Measurements from ENCODE around the gene CIDEC. TPM values are rescaled to one million over a fixed set of nuclear protein-coding genes. Genes with fewer than 3 reads are reported as not detected.
"Not testable (repeated sequence)": the region's sequence is repeated elsewhere in the genome, so short reads cannot be mapped to it uniquely, and the experiment has no call there.

CIDEC gene
- total and polyA plus RNA-seq, 2 of the 13 experiments (the other 11 are each of a cell fraction or from before 2014, with no cell fraction given): 2.5 to 10.4 TPM

GRCh38 chr3:9848860-9849259 lies 31.2 kb downstream of the CIDEC start:
- ChIA-PET POLR2A (interaction anchor here (1.1 kb wide), 1 partner anchor 98 kb away, joined by 3 read pairs; no protein-coding TSS in a partner anchor), CTCF (ENCODE audit: low intra/inter-chr PET ratio, low total read pairs) (interaction anchor here (1.4 kb wide), 1 partner anchor 66 kb away, joined by 5 read pairs; no protein-coding TSS in a partner anchor)
- WGBS (ENCODE audit: low lambda C conversion rate): 11% methylated on average over 4 of the region's 4 CpGs
- BruUV-seq (replicated peaks); H3K9ac ChIP-seq (ENCODE audit: insufficient read depth, low read depth, low read length); H3K36me3 ChIP-seq (replicated peaks in 1 of 2; ENCODE audit: control insufficient read depth in 1 of 2, insufficient read depth in 2 of 2, low read length in 2 of 2); H3K79me2 ChIP-seq (ENCODE audit: insufficient read depth, low read length); H3K27ac ChIP-seq (ENCODE audit: extremely low read length, insufficient read depth, low read length); H4K20me1 ChIP-seq (ENCODE audit: insufficient read depth, low read length); H3K9me3 ChIP-seq (ENCODE audit: low read length); H2AFZ ChIP-seq (ENCODE audit: low read length); intact Hi-C loops (cut with micrococcal nuclease; ENCODE audit: unreplicated experiment); DNase-seq (ENCODE audit: low spot score); ATAC-seq; in situ Hi-C loops (cut with HindIII; ENCODE audit: extremely low pct_ligation_motif_present, low pct_unique_long_range_greater_than_20kb): not testable (repeated sequence)
- TF ChIP-seq HOXA5 (CRISPR knock-in tag; IDR thresholded peaks at IDR 0.05): 0 out of 2 replicates have a peak, but pooled peaks have one; percentile 2
- TF ChIP-seq CTCF (CRISPR knock-in tag; IDR thresholded peaks at IDR 0.05): peak; percentile 64
- peak; percentile 31 for TF ChIP-seq SMC3 (IDR thresholded peaks at IDR 0.05; ENCODE audit: low read length)
- peak; percentile 61 for TF ChIP-seq STAG1 (CRISPR knock-in tag; IDR thresholded peaks at IDR 0.05)
- Histone ChIP-seq H3K4me1 (ENCODE audit: insufficient read depth, low read length) (peaks cover 15% of the 10 kb centered on the region), H3K4me3 (replicated peaks in 1 of 3; ENCODE audit: insufficient read depth in 1 of 3, low read depth in 2 of 3, low read length in 3 of 3) (peak overlapping the region in 1 of 3 experiments; percentile 10; a peak in 1 of 6 replicates), H3K27me3 (ENCODE audit: control insufficient read depth in 1 of 2, insufficient read depth in 2 of 2, low read length in 2 of 2) (peaks cover 0 to 13% of the 10 kb centered on the region in 2 experiments; a peak in 1 of 5 replicates), H3K4me2 (ENCODE audit: low read depth, low read length) (peak overlapping the region; percentile 62)
- FAIRE-seq: peak; percentile 23

- intact Hi-C loops (cut with micrococcal nuclease; ENCODE audit: unreplicated experiment): not testable (repeated sequence)
These were observed 32.2 kb downstream of the CIDEC start for GRCh38 chr3:9847870-9848269.

More at GRCh38 chr3:9847870-9848269, 32.2 kb downstream of the CIDEC start:
- H3K9ac ChIP-seq (ENCODE audit: insufficient read depth, low read depth, low read length); BruUV-seq (replicated peaks); H3K27ac ChIP-seq (ENCODE audit: extremely low read length, insufficient read depth, low read length); H3K79me2 ChIP-seq (ENCODE audit: insufficient read depth, low read length); H2AFZ ChIP-seq (ENCODE audit: low read length); H4K20me1 ChIP-seq (ENCODE audit: insufficient read depth, low read length); H3K4me3 ChIP-seq (replicated peaks in 1 of 3; ENCODE audit: insufficient read depth in 1 of 3, low read depth in 2 of 3, low read length in 3 of 3); ATAC-seq; H3K9me3 ChIP-seq (ENCODE audit: low read length); in situ Hi-C loops (cut with HindIII; ENCODE audit: extremely low pct_ligation_motif_present, low pct_unique_long_range_greater_than_20kb); H3K36me3 ChIP-seq (replicated peaks in 1 of 2; ENCODE audit: control insufficient read depth in 1 of 2, insufficient read depth in 2 of 2, low read length in 2 of 2); FAIRE-seq; DNase-seq (ENCODE audit: low spot score); POLR2A ChIA-PET: not testable (repeated sequence)
- peaks cover 0 to 13% of the 10 kb centered on the region in 2 experiments; a peak in 1 of 5 replicates for H3K27me3 ChIP-seq (ENCODE audit: control insufficient read depth in 1 of 2, insufficient read depth in 2 of 2, low read length in 2 of 2)
- peak overlapping the region; percentile 27; the same call in 1 of the 2 replicates for H3K4me2 ChIP-seq (ENCODE audit: low read depth, low read length)
- H3K4me1 ChIP-seq (ENCODE audit: insufficient read depth, low read length): peaks cover 18% of the 10 kb centered on the region
- WGBS (ENCODE audit: low lambda C conversion rate): 7% methylated on average over 9 of the region's 9 CpGs
- CTCF ChIA-PET (ENCODE audit: low intra/inter-chr PET ratio, low total read pairs): interaction anchor here (1.4 kb wide), 1 partner anchor 67 kb away, joined by 5 read pairs; no protein-coding TSS in a partner anchor

All from HepG2 (cell line).